ENCODE measurements around the gene E2F4. TPM values are rescaled to one million over a fixed set of nuclear protein-coding genes. Genes with fewer than 3 reads are reported as not detected.
A peak's percentile ranks its signal among the peaks of the same experiment; 100 is the strongest.

E2F4 gene
- total and polyA plus RNA-seq, 2 of the 13 experiments (the other 11 are each of a cell fraction or from before 2014, with no cell fraction given) = 84.8 to 91.2 TPM

GRCh38 chr16:67169642-67170167 lies 22.2 kb upstream of the E2F4 start (continued):
- no peak for TF ChIP-seq ZC3H4 (CRISPR knock-in tag; IDR thresholded peaks at IDR 0.05; ENCODE audit: borderline replicate concordance)
- TF ChIP-seq KLF15 (CRISPR knock-in tag; IDR thresholded peaks at IDR 0.05; ENCODE audit: borderline replicate concordance) = no peak
- TF ChIP-seq, protein P1, sequence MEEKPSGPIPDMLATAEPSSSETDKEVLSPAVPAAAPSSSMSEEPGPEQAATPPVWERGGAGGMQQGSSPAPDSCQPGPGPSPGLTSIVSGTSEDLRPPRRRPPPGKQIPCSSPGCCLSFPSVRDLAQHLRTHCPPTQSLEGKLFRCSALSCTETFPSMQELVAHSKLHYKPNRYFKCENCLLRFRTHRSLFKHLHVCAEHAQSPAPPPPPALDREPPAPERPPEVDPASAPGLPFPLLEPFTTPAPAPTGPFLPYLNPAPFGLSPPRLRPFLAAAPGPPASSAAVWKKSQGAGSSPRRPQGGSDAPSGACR (CRISPR knock-in tag; IDR thresholded peaks at IDR 0.05) = no peak
- TF ChIP-seq ZNF354B (CRISPR knock-in tag; IDR thresholded peaks at IDR 0.05) = no peak
- TF ChIP-seq ZMAT5 (CRISPR knock-in tag; IDR thresholded peaks at IDR 0.05; ENCODE audit: borderline replicate concordance, low read depth) = no peak
- TF ChIP-seq, protein P2, sequence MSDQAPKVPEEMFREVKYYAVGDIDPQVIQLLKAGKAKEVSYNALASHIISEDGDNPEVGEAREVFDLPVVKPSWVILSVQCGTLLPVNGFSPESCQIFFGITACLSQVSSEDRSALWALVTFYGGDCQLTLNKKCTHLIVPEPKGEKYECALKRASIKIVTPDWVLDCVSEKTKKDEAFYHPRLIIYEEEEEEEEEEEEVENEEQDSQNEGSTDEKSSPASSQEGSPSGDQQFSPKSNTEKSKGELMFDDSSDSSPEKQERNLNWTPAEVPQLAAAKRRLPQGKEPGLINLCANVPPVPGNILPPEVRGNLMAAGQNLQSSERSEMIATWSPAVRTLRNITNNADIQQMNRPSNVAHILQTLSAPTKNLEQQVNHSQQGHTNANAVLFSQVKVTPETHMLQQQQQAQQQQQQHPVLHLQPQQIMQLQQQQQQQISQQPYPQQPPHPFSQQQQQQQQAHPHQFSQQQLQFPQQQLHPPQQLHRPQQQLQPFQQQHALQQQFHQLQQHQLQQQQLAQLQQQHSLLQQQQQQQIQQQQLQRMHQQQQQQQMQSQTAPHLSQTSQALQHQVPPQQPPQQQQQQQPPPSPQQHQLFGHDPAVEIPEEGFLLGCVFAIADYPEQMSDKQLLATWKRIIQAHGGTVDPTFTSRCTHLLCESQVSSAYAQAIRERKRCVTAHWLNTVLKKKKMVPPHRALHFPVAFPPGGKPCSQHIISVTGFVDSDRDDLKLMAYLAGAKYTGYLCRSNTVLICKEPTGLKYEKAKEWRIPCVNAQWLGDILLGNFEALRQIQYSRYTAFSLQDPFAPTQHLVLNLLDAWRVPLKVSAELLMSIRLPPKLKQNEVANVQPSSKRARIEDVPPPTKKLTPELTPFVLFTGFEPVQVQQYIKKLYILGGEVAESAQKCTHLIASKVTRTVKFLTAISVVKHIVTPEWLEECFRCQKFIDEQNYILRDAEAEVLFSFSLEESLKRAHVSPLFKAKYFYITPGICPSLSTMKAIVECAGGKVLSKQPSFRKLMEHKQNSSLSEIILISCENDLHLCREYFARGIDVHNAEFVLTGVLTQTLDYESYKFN (CRISPR knock-in tag; conservative IDR thresholded peaks at IDR 0.05) = peak; percentile 38; the same call in 1 of the 2 replicates
- no peak for TF ChIP-seq ZBTB49 (CRISPR knock-in tag; IDR thresholded peaks at IDR 0.05; ENCODE audit: borderline replicate concordance)
- no peak for TF ChIP-seq TFDP1 (CRISPR knock-in tag; IDR thresholded peaks at IDR 0.05; ENCODE audit: borderline replicate concordance)
- no peak for TF ChIP-seq SUZ12 (IDR thresholded peaks at IDR 0.05; ENCODE audit: low read depth, low read length)
- TF ChIP-seq IRF9 (CRISPR knock-in tag; IDR thresholded peaks at IDR 0.05; ENCODE audit: borderline replicate concordance) = no peak; the same call in 1 of the 2 replicates
- no peak for TF ChIP-seq ZBTB7A (CRISPR knock-in tag; IDR thresholded peaks at IDR 0.05)
- TF ChIP-seq NR2F1 (CRISPR knock-in tag; IDR thresholded peaks at IDR 0.05) = no peak
- TF ChIP-seq ZBTB33 (CRISPR knock-in tag; IDR thresholded peaks at IDR 0.05) = peak; percentile 37; the same call in 1 of the 2 replicates
